Heart left ventricle (tissue), 16 donors: Measurements from ENCODE around the gene PLSCR5. TPM values are rescaled to one million over a fixed set of nuclear protein-coding genes. Genes with fewer than 3 reads are reported as not detected.

ENCODE experiments used
- ATAC-seq, 4 donors: fragments of 200-7000 bp; cut with Tn5 transposase; one replicate each; pipeline ENCODE4 v1.9.1; 2020 to 2022; ENCODE audit warnings: moderate library complexity in 4 of 4, mild to moderate bottlenecking in 3 of 4, moderate number of reproducible peaks in 1 of 4
- DNase-seq, 5 donors: peaks; one replicate each; pipeline ENCODE4 v3.0.0-alpha.2; 2020
- H3K27ac ChIP-seq, 12 donors: fragments of 200-600 bp; sonication (generic) in 4 of 12; one replicate each; pipeline versions ENCODE4 v1.5.0 to v1.8.0; 2016 to 2022; ENCODE audit warnings: mild to moderate bottlenecking in 2 of 12
- H3K27me3 ChIP-seq, 9 donors: fragments of 200-600 bp; sonication (generic) in 2 of 9; one replicate each; pipeline versions ENCODE4 v1.5.1 to v1.8.0; 2016 to 2022; ENCODE audit warnings: mild to moderate bottlenecking in 3 of 9
- H3K36me3 ChIP-seq, 9 donors: fragments of 200-600 bp; sonication (generic) in 2 of 9; one replicate each; pipeline versions ENCODE4 v1.5.0 to v1.8.0; 2018 to 2022; ENCODE audit warnings: mild to moderate bottlenecking in 2 of 9
- H3K4me1 ChIP-seq, 12 donors: fragments of 200-600 bp; sonication (generic) in 4 of 12; one replicate each; pipeline versions ENCODE4 v1.5.0 to v1.8.0; 2016 to 2022; ENCODE audit warnings: mild to moderate bottlenecking in 3 of 12
- H3K4me3 ChIP-seq, 12 donors: fragments of 200-600 bp; sonication (generic) in 4 of 12; one replicate each; pipeline versions ENCODE4 v1.5.0 to v1.8.0; 2017 to 2022; ENCODE audit warnings: mild to moderate bottlenecking in 9 of 12, moderate library complexity in 4 of 12
- H3K9me3 ChIP-seq, 12 donors: fragments of 200-600 bp; sonication (generic) in 4 of 12; one replicate each; pipeline versions ENCODE4 v1.5.0 to v1.8.0; 2016 to 2022; ENCODE audit warnings: mild to moderate bottlenecking in 1 of 12
- CTCF ChIP-seq, 12 donors: fragments of 200-600 bp; sonication (generic) in 4 of 12; IDR thresholded peaks; one replicate each; pipeline versions ENCODE4 v1.5.0 to v1.8.0; 2018 to 2022; ENCODE audit warnings: antibody characterized with exemption in 12 of 12, mild to moderate bottlenecking in 5 of 12
- POLR2A ChIP-seq, 2 donors: fragments of 450-650 bp; IDR thresholded peaks; one replicate each; pipeline ENCODE4 v1.6.1; 2017; ENCODE audit warnings: antibody characterized with exemption in 2 of 2, mild to moderate bottlenecking in 2 of 2, moderate library complexity in 2 of 2
- WGBS, 4 donors: extraction: QIAGEN DNeasy Blood & Tissue Kit in 2 of 4; methylation state at CpG; one replicate each; pipeline versions ENCODE4 v1.1.5 to v1.1.7; 2013 to 2018; 5-methylcytosine and 5-hydroxymethylcytosine counted together
- intact Hi-C, 10 donors: fragments of 100-400 bp; cut with DNase I; formaldehyde crosslinking; loops; one replicate each; pipeline versions ENCODE4 v1.11.1 to v1.14.2; 2022
- polyA plus RNA-seq, 2 donors: library from polyadenylated mRNA; stranded (reverse); fragments of 200-250 nt; gene quantifications; one replicate each; pipeline ENCODE4 v1.2.3, GENCODE V29; 2013
- total RNA-seq, 9 donors: library from RNA; depleted of rRNA in 2 of 9; stranded (reverse); fragments of >200 nt in 2 of 9; fragmentation: NEBNext Ultra II Directional in 3 of 9; extraction: Animal tissue kit (Norgen Biotek cat#: 25700) in 3 of 9; gene quantifications; one replicate each; pipeline versions ENCODE4 v1.1.0 to v1.2.4, GENCODE V29; 2016 to 2023
- donor health status: ischemic (EF 13 %, LVEDD 7.1; RV severe dilation, severe dysfunction).
- donor health status: healthy with polysubstance abuse.
- donor health status: DM: no; HTN: yes; CAD: no.
- donor health status: DM: no; HTN: no; CAD: no.
- donor health status: ischemic (EF 25% LVEDD 6.9; RV normal size, moderate dysfunction).
- donor health status: ischemic (EF 25% LVEDD 5.7; RV mildly dilated, moderate dysfunction).
- donor health status: healthy.
- donor health status: DM: yes; HTN: yes; CAD: no.
- donor health status: ischemic (EF 35%, LVEDD 5.7; RV mildly dilated, moderate dysfunction).
- donor health status: nonischemic (EF 11% LVEDD 7.7; RV severe dilation, severe dysfunction).
- donor health status: DM: yes; HTN: yes; CAD: no.
- donor health status: PGD.
- donor health status: ischemic (EF 29% LVEDD 5.4; RV normal size, mild dysfunction).
- donor health status: nonischemic (EF 23%, LVEDD 6.1; RV moderate dilation, normal function).

The PLSCR5 gene
- total and polyA plus RNA-seq, 11 donors = not detected

DNA sequence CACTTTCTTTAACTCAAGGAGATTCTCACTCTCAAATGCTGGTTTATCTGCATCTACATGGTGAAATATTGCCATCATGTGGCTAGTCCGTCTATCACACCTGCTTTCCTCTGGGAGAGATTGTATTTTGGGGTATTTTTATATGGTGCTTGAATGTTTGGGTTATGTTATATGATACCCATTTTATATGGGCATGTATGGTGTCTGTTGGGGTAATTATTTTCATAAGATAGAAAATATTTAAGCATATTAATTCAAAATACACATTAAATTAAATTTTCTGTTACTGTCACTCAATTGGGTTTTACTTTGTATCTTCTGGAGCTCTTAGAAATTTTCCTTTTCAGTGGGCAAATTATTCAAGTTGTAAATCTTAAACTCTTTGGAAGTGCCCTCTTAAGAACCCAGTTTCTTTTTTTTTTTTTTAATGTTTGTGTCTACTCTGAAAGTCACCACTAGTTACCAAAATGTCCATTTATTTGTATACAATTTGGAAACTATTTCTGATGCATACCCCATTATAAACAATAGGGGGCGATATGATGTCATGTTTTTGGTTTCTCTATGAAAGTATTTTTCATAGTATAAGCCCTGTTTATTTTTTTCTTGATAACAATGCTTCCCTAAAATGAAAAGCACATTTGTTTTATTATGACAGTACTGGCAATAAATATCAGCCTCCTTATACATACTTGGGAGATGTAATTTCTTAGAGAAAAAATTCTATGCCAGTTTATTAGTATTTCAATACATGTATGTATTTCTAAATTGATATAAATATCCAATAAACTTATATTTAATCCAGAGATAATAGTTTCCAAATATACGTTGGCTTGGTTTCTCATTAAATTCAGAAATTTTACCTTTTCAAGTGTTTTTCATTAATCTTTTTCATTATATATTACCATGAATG, 36.1 kb upstream of the PLSCR5 start:
- DNase-seq (no peak), ATAC-seq (no peak)
- Histone ChIP-seq H3K9me3 (no peaks in the 10 kb centered on the region), H3K36me3 (no peaks in the 10 kb centered on the region), H3K4me1 (no peaks in the 10 kb centered on the region), H3K27ac (no peak overlapping the region), H3K4me3 (no peak overlapping the region), H3K27me3 (no peaks in the 10 kb centered on the region)
- intact Hi-C loops = loop anchor here in 3 of 10 donors (10.0 kb wide), 3 partner anchors 46 to 1434 kb away; no protein-coding TSS in a partner anchor
- TF ChIP-seq CTCF (IDR thresholded peaks at IDR 0.05) (peak; percentile 25 to 57 (median 42)), POLR2A (IDR thresholded peaks at IDR 0.05) (no peak)
- WGBS, 4 donors = 22 to 27% (median 24%) methylated on average over 3 of the region's 3 CpGs

DNA sequence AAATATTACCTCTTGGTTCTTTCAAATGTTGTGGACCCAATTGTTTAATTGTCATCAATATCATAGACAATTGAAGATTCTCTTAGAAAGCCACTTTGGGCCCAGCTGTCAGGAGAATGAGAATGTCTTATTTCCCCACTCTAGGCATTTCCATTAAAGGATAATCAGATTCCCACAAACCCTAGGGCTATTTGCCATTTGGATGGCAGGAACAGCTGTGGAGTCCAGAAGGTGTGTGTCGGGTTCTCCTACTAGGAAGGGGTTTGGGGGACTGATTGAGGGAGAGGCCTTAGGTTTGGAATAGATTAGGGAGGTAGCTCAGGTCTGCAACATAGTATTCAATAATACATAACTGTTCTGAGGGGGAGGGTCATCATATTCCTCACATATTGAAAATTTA, 35.2 kb upstream of the PLSCR5 start:
- Histone ChIP-seq H3K9me3 (no peaks in the 10 kb centered on the region), H3K4me1 (no peaks in the 10 kb centered on the region), H3K27ac (no peak overlapping the region), H3K27me3 (no peaks in the 10 kb centered on the region), H3K4me3 (no peak overlapping the region), H3K36me3 (no peaks in the 10 kb centered on the region)
- intact Hi-C loops = loop anchor here in 3 of 10 donors (10.0 kb wide), 3 partner anchors 46 to 1434 kb away; no protein-coding TSS in a partner anchor
- WGBS, 4 donors = 93 to 100% (median 98%) methylated on average over 1 of the region's 1 CpG
- DNase-seq (no peak), ATAC-seq (no peak)
- TF ChIP-seq POLR2A (IDR thresholded peaks at IDR 0.05) (no peak), CTCF (IDR thresholded peaks at IDR 0.05) (no peak)

- intact Hi-C loops = no loop called here
- H3K36me3 ChIP-seq = no peaks in the 10 kb centered on the region
- no peak for ATAC-seq
- no peak overlapping the region for H3K4me3 ChIP-seq
- H3K9me3 ChIP-seq = no peaks in the 10 kb centered on the region
- no peak for TF ChIP-seq POLR2A (IDR thresholded peaks at IDR 0.05)
- peak in 9 of 12 donors; percentile 19 to 60 (median 39) for TF ChIP-seq CTCF (IDR thresholded peaks at IDR 0.05)
- no peaks in the 10 kb centered on the region for H3K4me1 ChIP-seq
- no peak for DNase-seq
- no peaks in the 10 kb centered on the region for H3K27me3 ChIP-seq
- no peak overlapping the region for H3K27ac ChIP-seq
These were observed 33.6 kb upstream of the PLSCR5 start for GRCh38 chr3:146638718-146639117.

DNA sequence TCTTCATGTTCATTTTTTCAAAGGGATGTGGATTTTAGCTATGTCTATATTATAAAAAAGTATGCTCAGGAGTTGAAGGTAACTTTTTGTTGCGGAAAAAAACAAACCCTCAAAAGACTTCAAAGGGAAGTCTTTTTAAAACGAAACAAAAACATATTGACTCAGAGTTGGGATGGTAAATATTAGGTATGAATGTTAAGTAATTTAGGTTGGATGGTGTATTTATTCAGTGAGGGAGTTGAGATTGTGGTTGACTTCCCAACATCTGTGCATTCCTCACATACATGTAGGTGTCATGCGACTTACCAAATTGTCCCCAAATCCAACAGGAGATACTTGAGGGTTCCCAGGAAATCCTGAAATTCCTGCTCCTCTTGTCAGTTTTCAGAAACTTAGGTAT, 32.7 kb upstream of the PLSCR5 start:
- TF ChIP-seq CTCF (IDR thresholded peaks at IDR 0.05) = no peak
- TF ChIP-seq POLR2A (IDR thresholded peaks at IDR 0.05) = no peak
- ATAC-seq = no peak
- 87 to 89% (median 88%) methylated on average over 3 of the region's 3 CpGs for WGBS, 4 donors
- Histone ChIP-seq H3K4me3 (no peak overlapping the region), H3K36me3 (no peaks in the 10 kb centered on the region), H3K4me1 (no peaks in the 10 kb centered on the region), H3K27ac (no peak overlapping the region), H3K9me3 (no peaks in the 10 kb centered on the region), H3K27me3 (no peaks in the 10 kb centered on the region)
- intact Hi-C loops = no loop called here
- DNase-seq = no peak
